Lower leg skin (tissue), 4 donors: ENCODE results near the gene GPR137. TPM values are rescaled to one million over a fixed set of nuclear protein-coding genes. Genes with fewer than 3 reads are reported as not detected.

ENCODE experiments used
- DNase-seq, 2 donors: peaks; one replicate each; pipeline ENCODE4 v3.0.0-alpha.2; 2019; ENCODE audit warnings: low spot score in 2 of 2
- H3K4me3 ChIP-seq: fragments of 200-600 bp; sonication (generic); 2 replicates; pipeline ENCODE4 v1.5.1; 2017; ENCODE audit warnings: mild to moderate bottlenecking, low read depth; ENCODE audit not compliant: poor library complexity, severe bottlenecking
- POLR2A ChIP-seq, 2 donors: fragments of 450-650 bp; IDR thresholded peaks; one replicate each; pipeline ENCODE4 v1.6.1; 2016 to 2017; ENCODE audit warnings: antibody characterized with exemption in 2 of 2, mild to moderate bottlenecking in 1 of 2, moderate library complexity in 1 of 2
- WGBS, 2 donors: methylation state at CpG; one replicate each; pipeline ENCODE4 v1.1.5; 2018; 5-methylcytosine and 5-hydroxymethylcytosine counted together
- intact Hi-C: fragments of 100-400 bp; cut with DNase I; formaldehyde crosslinking; loops from one replicate; pipeline ENCODE4 v1.15.0; 2023; ENCODE audit warnings: low total_unique reads
- total RNA-seq, 4 donors: library from RNA; depleted of rRNA; stranded (reverse); fragments of >200 nt; gene quantifications; one replicate each; pipeline ENCODE4 v1.1.0, GENCODE V29; 2016
- TF ChIP-seq, protein P1 (sequence below), 3 donors: fragments of 450-650 bp; IDR thresholded peaks; one replicate each; pipeline ENCODE4 v1.5.1; 2016; ENCODE audit warnings: antibody characterized with exemption in 3 of 3, mild to moderate bottlenecking in 3 of 3, moderate library complexity in 2 of 3

Gene GPR137
- total RNA-seq, 4 donors from 2014 or later: 12.2 to 31.6 (median 30.4) TPM

DNA sequence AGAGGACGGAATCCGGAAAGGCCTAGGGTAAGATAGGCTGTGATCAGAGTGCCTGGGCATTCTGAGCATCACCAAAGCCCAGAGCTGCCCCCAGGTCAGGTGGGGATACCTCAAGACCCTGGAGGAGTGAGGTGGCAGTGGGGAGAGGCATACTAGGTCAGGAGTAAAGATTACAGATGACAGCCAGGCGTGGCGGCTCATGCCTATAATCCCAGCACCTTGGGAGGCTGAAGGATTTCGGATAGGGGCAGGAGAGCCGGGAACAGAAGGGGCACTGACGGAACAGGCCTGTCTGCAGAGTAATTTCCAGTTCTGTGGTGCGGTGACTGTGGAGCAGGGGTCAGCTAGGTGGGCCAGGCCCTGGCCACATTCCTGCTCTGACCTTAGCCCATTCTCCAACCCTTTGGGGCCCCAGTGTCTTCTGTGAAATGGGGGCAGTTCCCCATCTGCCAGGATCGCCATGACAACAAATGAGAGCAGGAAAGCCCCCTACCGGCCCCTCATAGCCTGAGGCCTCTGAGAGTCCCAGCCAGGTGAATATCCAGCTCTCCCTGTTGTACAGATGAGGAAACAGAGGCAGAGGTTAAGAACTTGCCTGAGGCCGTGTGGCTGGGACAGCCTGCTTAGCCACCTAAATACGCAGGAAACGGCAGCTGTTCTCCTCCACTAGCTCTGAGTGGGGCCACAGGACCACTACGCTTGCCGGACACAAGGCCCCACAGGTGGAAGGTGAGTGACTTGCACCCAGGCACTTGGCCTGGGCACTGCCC is 10.4 kb upstream of the GPR137 start:
- WGBS, 2 donors: 82 to 85% methylated on average over 12 to 15 of the region's 15 CpGs
- TF ChIP-seq POLR2A (IDR thresholded peaks at IDR 0.05): no peak
- TF ChIP-seq, protein P1, sequence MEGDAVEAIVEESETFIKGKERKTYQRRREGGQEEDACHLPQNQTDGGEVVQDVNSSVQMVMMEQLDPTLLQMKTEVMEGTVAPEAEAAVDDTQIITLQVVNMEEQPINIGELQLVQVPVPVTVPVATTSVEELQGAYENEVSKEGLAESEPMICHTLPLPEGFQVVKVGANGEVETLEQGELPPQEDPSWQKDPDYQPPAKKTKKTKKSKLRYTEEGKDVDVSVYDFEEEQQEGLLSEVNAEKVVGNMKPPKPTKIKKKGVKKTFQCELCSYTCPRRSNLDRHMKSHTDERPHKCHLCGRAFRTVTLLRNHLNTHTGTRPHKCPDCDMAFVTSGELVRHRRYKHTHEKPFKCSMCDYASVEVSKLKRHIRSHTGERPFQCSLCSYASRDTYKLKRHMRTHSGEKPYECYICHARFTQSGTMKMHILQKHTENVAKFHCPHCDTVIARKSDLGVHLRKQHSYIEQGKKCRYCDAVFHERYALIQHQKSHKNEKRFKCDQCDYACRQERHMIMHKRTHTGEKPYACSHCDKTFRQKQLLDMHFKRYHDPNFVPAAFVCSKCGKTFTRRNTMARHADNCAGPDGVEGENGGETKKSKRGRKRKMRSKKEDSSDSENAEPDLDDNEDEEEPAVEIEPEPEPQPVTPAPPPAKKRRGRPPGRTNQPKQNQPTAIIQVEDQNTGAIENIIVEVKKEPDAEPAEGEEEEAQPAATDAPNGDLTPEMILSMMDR (IDR thresholded peaks at IDR 0.05): no peak
- no peak for DNase-seq
- intact Hi-C loops: no loop called here
- H3K4me3 ChIP-seq: no peak overlapping the region

DNA sequence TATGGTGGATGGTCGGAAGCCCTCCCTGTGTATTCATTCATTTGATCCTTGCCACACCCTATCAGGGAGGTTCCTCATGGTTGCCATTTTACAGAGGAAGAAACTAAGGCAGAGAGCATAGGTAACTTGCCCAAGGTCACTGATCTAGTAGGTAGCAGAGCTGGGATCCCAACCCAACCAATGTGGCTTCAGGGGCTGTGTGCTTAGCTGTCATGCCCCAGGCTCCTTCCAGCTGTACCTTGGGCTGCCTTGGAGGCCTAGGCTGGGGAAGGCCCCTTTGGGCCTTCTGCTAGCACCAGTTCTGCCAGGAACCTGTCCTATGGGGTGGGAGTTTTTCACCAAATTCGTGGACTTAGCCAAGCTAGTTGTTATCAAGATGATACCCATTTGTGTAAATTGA is 9.8 kb upstream of the GPR137 start:
- WGBS, 2 donors: 80 to 86% methylated on average over 2 of the region's 2 CpGs
- DNase-seq: no peak
- TF ChIP-seq, protein P1 (IDR thresholded peaks at IDR 0.05): no peak
- TF ChIP-seq POLR2A (IDR thresholded peaks at IDR 0.05): no peak
- intact Hi-C loops: no loop called here
- H3K4me3 ChIP-seq: no peak overlapping the region

DNA sequence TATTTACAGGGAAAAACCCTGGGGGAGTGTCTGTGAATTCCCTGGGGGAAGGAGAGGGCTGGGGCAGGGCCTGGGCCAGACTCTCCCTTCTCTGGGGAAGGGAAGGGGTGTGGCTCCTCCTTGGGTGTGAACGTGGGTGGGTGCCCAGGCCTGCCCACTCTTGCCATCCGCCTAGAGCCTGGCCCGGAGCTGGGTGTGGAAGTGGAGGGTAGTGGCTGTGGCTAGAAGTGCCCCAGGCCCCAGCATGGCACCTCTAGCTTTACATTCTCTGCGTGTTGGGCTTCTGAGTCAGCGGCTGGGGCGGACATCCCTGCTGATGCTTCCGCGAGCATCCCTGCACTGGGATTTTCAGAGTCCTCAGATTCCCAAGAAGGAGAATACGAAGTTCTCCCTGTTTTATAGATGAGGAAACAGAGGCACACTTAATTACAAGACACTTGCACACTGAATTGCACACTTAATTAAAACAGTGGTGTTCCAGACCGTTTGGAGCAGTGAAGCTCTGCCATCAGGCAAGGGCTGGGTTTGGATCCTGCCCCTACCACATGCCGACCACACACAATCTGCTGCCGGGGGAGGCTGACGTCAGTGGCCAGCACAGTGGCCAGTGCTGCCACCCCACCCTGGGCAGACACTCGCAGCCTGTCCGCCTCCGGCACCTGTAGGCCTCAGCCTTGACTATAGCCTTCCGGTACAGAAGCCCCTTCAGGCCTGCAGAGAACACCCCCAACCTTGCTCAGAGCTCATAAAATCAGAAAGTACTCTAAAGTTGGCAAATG is 8.8 kb upstream of the GPR137 start:
- intact Hi-C loops: no loop called here
- WGBS, 2 donors: 41 to 46% methylated on average over 17 of the region's 17 CpGs
- no peak for TF ChIP-seq POLR2A (IDR thresholded peaks at IDR 0.05)
- TF ChIP-seq, protein P1 (IDR thresholded peaks at IDR 0.05): no peak
- no peak overlapping the region for H3K4me3 ChIP-seq
- DNase-seq: no peak

DNA sequence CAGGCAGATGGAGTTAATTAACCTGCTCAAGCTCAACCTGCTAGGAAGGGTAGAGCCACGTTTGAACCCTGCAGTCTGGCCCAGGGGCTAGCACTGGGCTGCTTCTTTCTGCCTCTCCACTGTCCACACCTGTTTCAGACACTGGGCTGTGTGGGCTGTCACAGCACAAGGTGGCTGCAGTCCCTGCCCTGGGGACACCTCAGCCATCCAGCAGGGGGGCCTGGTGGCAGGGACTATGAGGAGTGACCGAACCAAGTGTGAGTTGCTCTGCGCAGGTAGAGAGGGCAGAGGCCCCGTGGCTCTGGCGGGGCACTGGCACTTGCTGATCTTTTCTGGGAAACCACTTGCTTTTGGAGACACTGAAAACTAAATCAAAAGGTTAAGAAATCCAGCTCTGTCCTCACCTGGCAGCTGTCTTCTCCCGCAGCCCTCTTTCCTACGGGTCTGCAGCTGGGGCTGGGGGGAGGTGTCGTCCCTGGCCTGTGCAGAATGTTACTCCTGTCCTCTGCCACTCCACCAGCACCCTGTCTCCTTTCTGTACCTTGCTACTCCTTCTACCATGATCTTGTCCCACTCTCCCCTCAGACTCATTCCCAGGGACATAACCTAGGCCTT is 7.0 kb upstream of the GPR137 start:
- TF ChIP-seq, protein P1 (IDR thresholded peaks at IDR 0.05): no peak
- TF ChIP-seq POLR2A (IDR thresholded peaks at IDR 0.05): no peak
- no peak for DNase-seq
- intact Hi-C loops: no loop called here
- no peak overlapping the region for H3K4me3 ChIP-seq
- 83 to 85% methylated on average over 8 of the region's 8 CpGs for WGBS, 2 donors

DNA sequence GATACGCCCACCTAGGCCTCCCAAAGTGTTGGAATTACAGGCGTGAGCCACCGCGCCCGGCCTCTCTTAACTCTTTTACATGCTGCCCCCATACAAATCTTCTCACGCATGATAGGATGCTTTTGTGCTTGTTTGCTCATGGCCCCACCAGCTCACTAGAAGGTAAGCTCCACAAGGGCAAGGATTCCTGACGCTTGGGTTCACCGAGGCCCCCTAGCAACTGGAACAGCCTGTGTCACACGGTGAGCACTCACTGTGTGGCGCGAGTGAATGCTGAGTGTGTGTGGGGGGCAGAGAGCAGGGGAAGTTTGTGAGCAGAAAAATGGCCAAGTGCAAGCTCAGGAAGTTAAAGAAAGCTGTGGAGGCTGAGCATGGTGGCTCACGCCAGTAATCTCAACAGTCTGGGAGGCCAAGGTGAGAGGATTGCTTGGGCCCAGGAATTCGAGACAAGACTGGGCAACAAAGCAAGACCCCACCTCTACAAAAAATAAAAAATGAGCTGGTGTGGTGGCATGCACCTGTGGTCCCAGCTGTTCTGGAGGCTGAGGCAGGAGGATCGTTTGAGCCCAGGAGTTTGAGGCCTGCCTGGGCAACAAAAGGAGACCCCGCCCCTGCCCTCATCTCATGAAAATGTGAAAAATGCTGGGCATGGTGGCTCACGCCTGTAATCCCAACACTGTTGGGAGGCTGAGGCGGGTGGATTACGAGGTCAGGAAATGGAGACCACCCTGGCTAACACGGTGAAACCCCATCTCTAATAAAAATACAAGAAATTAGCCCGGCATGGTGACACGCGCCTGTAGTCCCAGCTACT is 3.5 kb upstream of the GPR137 start:
- no peak for DNase-seq
- no peak overlapping the region for H3K4me3 ChIP-seq
- intact Hi-C loops: no loop called here
- TF ChIP-seq, protein P1 (IDR thresholded peaks at IDR 0.05): no peak
- no peak for TF ChIP-seq POLR2A (IDR thresholded peaks at IDR 0.05)
- 92 to 93% methylated on average over 22 of the region's 22 CpGs for WGBS, 2 donors
